Measurements from ENCODE around the gene CYFIP1. TPM values are rescaled to one million over a fixed set of nuclear protein-coding genes. Genes with fewer than 3 reads are reported as not detected.

CYFIP1 gene
- total and polyA plus RNA-seq, 2 of the 8 experiments (the other 6 are each of a cell fraction or from before 2014, with no cell fraction given): 38.6 to 81.7 TPM

DNA sequence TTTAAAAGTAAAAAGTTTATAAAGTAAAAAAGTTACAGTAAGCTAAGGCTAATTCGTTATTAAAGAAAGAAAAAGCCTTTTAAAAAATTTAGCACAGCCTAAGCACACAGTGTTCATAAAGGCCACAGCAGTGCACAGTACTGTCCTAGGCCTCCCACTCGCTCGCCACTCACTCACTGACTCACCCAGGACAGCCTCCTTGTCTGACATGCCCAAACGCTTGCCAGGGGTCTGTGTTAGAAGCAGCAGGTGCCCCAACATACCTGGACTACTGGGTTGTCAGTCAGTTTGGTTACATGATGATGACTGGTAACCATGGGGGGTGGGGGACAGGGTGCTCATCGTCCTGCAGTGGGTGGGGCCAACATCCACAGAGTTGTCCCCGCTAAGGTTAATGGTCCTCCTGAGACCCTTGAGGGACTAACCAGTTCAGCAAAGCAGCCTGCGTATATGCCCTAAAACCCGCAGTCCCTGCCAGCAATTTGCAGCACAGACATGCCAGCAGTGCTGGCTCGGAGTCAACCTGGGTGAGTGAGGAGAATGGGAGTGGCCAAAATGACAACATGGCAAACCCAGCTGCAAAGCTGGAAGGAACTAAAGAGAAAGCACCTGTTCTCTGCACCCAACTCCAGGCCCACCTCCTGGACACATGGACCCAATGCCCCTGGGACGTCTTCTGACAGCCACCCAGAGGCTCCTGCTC lies 49.2 kb downstream of the CYFIP1 start:
- no peak overlapping the region for H3K27ac ChIP-seq (ENCODE audit: low read depth, low read length)
- no peaks in the 10 kb centered on the region for H3K79me1 ChIP-seq (ENCODE audit: low read depth, low read length)
- H2BK12ac ChIP-seq (ENCODE audit: low read depth, low read length): no peak overlapping the region
- H2BK5ac ChIP-seq (ENCODE audit: low read depth, low read length): no peak overlapping the region
- POLR2A ChIA-PET (ENCODE audit: partially characterized antibody): no interaction called here
- no peak overlapping the region for H2AFZ ChIP-seq (ENCODE audit: low read length)
- TF ChIP-seq JUN (IDR thresholded peaks at IDR 0.05; ENCODE audit: low read depth, low read length) (no peak), CREB1 (IDR thresholded peaks at IDR 0.05) (no peak), CBX5 (IDR thresholded peaks at IDR 0.05; ENCODE audit: low read depth, low read length) (no peak), MAX (IDR thresholded peaks at IDR 0.05) (no peak), RAD21 (IDR thresholded peaks at IDR 0.05 in 1 of 2, conservative IDR thresholded peaks at IDR 0.05 in 1 of 2; ENCODE audit: low read depth in 2 of 2, low read length in 2 of 2) (no peak), CHD2 (IDR thresholded peaks at IDR 0.05; ENCODE audit: low read length) (no peak), TCF12 (IDR thresholded peaks at IDR 0.05; ENCODE audit: low read depth, low read length) (no peak), TEAD4 (IDR thresholded peaks at IDR 0.05; ENCODE audit: low read depth, low read length) (no peak), SP1 (IDR thresholded peaks at IDR 0.05; ENCODE audit: low read depth, low read length) (no peak), BRCA1 (IDR thresholded peaks at IDR 0.05; ENCODE audit: low read depth, low read length) (no peak), NANOG (IDR thresholded peaks at IDR 0.05; ENCODE audit: insufficient read depth, low read depth, low read length, poor library complexity, severe bottlenecking) (no peak), GABPA (IDR thresholded peaks at IDR 0.05; ENCODE audit: borderline replicate concordance, insufficient read depth, low read length) (no peak)
- TF ChIP-seq, protein P1, sequence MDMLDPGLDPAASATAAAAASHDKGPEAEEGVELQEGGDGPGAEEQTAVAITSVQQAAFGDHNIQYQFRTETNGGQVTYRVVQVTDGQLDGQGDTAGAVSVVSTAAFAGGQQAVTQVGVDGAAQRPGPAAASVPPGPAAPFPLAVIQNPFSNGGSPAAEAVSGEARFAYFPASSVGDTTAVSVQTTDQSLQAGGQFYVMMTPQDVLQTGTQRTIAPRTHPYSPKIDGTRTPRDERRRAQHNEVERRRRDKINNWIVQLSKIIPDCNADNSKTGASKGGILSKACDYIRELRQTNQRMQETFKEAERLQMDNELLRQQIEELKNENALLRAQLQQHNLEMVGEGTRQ (IDR thresholded peaks at IDR 0.05; ENCODE audit: low read length): no peak
- no peaks in the 10 kb centered on the region for H3K4me1 ChIP-seq (replicated peaks in 1 of 4; ENCODE audit: control insufficient read depth in 3 of 4, insufficient read depth in 4 of 4, low read length in 3 of 4)
- H3K23ac ChIP-seq (ENCODE audit: insufficient read length): no peak overlapping the region
- no peak overlapping the region for H3K9ac ChIP-seq (replicated peaks in 1 of 4; ENCODE audit: extremely low read depth in 1 of 4, low read depth in 3 of 4, low read length in 3 of 4)
- no peak overlapping the region for H2AK5ac ChIP-seq (ENCODE audit: low read depth, low read length)
- no peak overlapping the region for H2BK15ac ChIP-seq (ENCODE audit: low read length)
- no peak for FAIRE-seq
- H3K4me2 ChIP-seq (ENCODE audit: insufficient read depth in 1 of 2, low read depth in 2 of 2, low read length in 2 of 2): no peak overlapping the region
- H3K27me3 ChIP-seq (replicated peaks in 1 of 4; ENCODE audit: control insufficient read depth in 3 of 4, extremely low read depth in 1 of 4, insufficient read depth in 3 of 4, low read length in 3 of 4): no peaks in the 10 kb centered on the region
- no peak overlapping the region for H4K5ac ChIP-seq (ENCODE audit: insufficient read length, low read depth, low read length)
- H3K36me3 ChIP-seq (ENCODE audit: control insufficient read depth in 2 of 4, insufficient read depth in 4 of 4, low read length in 3 of 4): peaks cover 0 to 4% (median 0%) of the 10 kb centered on the region in 4 experiments; a peak in 3 of 8 replicates
- no peak overlapping the region for H2BK120ac ChIP-seq (replicated peaks; ENCODE audit: low read depth, low read length)
- H3K79me2 ChIP-seq (ENCODE audit: control insufficient read depth in 1 of 2, insufficient read depth in 2 of 2, low read length in 2 of 2): no peaks in the 10 kb centered on the region
- no peak overlapping the region for H3K4ac ChIP-seq (replicated peaks; ENCODE audit: insufficient read length, low read depth, low read length)
- H4K20me1 ChIP-seq (replicated peaks in 1 of 2; ENCODE audit: control insufficient read depth in 1 of 2, insufficient read depth in 2 of 2, low read length in 2 of 2): peaks cover 0 to 1% of the 10 kb centered on the region in 2 experiments
- CTCF ChIA-PET (ENCODE audit: partially characterized antibody): no interaction called here
- WGBS, 2 experiments (ENCODE audit: extremely low coverage in 1 of 2, insufficient coverage in 1 of 2, insufficient read length in 1 of 2, insufficient replicate concordance in 2 of 2, low coverage in 1 of 2, low lambda C conversion rate in 2 of 2, missing lambda C conversion rate in 1 of 2): 91% methylated on average over 10 of the region's 10 CpGs; no CpG with 5 or more reads in 1 of the 2 experiments
- no peaks in the 10 kb centered on the region for H3K23me2 ChIP-seq (ENCODE audit: low read depth, low read length)
- H2BK20ac ChIP-seq (ENCODE audit: low read length): no peak overlapping the region
- DNase-seq (ENCODE audit: low read depth in 1 of 2, low spot score in 2 of 2): no peak
- no peak overlapping the region for H3K18ac ChIP-seq (ENCODE audit: extremely low read depth, low read length)
- no peak overlapping the region for H3K56ac ChIP-seq (replicated peaks; ENCODE audit: insufficient read length, low read depth, low read length)
- H4K91ac ChIP-seq (replicated peaks; ENCODE audit: insufficient read length, low read length): no peak overlapping the region
- no peaks in the 10 kb centered on the region for H3K9me3 ChIP-seq (ENCODE audit: insufficient read depth in 2 of 2, low read depth in 1 of 2, low read length in 1 of 2)
- no peak overlapping the region for H3K4me3 ChIP-seq (ENCODE audit: extremely low read depth in 1 of 4, insufficient read depth in 2 of 4, low read depth in 3 of 4, low read length in 4 of 4)
- H3K14ac ChIP-seq (ENCODE audit: insufficient read length): no peak overlapping the region
- H4K8ac ChIP-seq (ENCODE audit: extremely low read depth, insufficient read depth, low read length): no peak overlapping the region

All from H1 (cell line).